ENCODE results near the gene SLC6A19.

- TF ChIP-seq POLR2AphosphoS5 (IDR thresholded peaks at IDR 0.05; ENCODE audit: low read depth, low read length) (no peak), JUND (IDR thresholded peaks at IDR 0.05) (no peak), TAF1 (IDR thresholded peaks at IDR 0.05; ENCODE audit: borderline replicate concordance, low read depth, low read length) (no peak), FOXJ3 (CRISPR knock-in tag; IDR thresholded peaks at IDR 0.05) (no peak), CTCF (IDR thresholded peaks at IDR 0.05) (no peak), USF2 (IDR thresholded peaks at IDR 0.05; ENCODE audit: borderline replicate concordance, low read depth, low read length) (no peak), USF1 (IDR thresholded peaks at IDR 0.05; ENCODE audit: borderline replicate concordance, low read depth) (no peak), GABPA (IDR thresholded peaks at IDR 0.05; ENCODE audit: low read depth) (no peak), FOSL2 (IDR thresholded peaks at IDR 0.05; ENCODE audit: borderline replicate concordance, low read depth) (no peak), PBX3 (IDR thresholded peaks at IDR 0.05) (no peak), ELF1 (IDR thresholded peaks at IDR 0.05) (no peak)
These were observed 52.8 kb downstream of the SLC6A19 start for GRCh38 chr5:1254196-1254595.

All from SK-N-SH (cell line).